ENCODE data around the gene ELOF1.

- TF ChIP-seq CTCF (IDR thresholded peaks at IDR 0.05; ENCODE audit: insufficient read depth, low read depth, low read length) (no peak), EZH2 (IDR thresholded peaks at IDR 0.05; ENCODE audit: insufficient read depth, low read length) (no peak)
Observed at GRCh38 chr19:11530432-11530831, 28.6 kb downstream of the ELOF1 start.
